ENCODE data around the gene CRK.

DNA sequence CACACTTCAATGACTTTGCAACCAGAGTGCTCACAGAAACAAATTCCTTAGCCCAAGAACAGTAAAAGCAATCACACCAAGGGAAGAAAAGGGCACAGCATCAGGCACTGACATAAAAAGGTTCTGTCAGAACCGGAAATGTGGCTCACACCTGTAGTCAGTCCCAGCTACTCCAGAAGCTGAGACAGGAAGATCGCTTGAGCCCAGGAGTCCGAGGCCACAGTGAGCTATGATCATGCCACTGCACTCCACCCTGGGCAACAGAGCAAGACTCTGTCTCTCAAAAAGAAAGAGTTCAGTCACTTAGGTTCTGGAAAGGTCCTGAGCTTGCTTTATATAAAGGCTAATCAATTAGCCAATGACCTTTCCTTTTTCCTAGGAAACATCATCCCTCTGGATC lies 78.7 kb downstream of the CRK start:
- TF ChIP-seq, protein P1, sequence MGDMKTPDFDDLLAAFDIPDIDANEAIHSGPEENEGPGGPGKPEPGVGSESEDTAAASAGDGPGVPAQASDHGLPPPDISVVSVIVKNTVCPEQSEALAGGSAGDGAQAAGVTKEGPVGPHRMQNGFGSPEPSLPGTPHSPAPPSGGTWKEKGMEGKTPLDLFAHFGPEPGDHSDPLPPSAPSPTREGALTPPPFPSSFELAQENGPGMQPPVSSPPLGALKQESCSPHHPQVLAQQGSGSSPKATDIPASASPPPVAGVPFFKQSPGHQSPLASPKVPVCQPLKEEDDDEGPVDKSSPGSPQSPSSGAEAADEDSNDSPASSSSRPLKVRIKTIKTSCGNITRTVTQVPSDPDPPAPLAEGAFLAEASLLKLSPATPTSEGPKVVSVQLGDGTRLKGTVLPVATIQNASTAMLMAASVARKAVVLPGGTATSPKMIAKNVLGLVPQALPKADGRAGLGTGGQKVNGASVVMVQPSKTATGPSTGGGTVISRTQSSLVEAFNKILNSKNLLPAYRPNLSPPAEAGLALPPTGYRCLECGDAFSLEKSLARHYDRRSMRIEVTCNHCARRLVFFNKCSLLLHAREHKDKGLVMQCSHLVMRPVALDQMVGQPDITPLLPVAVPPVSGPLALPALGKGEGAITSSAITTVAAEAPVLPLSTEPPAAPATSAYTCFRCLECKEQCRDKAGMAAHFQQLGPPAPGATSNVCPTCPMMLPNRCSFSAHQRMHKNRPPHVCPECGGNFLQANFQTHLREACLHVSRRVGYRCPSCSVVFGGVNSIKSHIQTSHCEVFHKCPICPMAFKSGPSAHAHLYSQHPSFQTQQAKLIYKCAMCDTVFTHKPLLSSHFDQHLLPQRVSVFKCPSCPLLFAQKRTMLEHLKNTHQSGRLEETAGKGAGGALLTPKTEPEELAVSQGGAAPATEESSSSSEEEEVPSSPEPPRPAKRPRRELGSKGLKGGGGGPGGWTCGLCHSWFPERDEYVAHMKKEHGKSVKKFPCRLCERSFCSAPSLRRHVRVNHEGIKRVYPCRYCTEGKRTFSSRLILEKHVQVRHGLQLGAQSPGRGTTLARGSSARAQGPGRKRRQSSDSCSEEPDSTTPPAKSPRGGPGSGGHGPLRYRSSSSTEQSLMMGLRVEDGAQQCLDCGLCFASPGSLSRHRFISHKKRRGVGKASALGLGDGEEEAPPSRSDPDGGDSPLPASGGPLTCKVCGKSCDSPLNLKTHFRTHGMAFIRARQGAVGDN (IDR thresholded peaks at IDR 0.05), result no peak
- TF ChIP-seq HDGF (IDR thresholded peaks at IDR 0.05), result no peak
- TF ChIP-seq RAD21 (IDR thresholded peaks at IDR 0.05; ENCODE audit: insufficient read depth, low read depth, low read length), result no peak
- TF ChIP-seq, protein P2, sequence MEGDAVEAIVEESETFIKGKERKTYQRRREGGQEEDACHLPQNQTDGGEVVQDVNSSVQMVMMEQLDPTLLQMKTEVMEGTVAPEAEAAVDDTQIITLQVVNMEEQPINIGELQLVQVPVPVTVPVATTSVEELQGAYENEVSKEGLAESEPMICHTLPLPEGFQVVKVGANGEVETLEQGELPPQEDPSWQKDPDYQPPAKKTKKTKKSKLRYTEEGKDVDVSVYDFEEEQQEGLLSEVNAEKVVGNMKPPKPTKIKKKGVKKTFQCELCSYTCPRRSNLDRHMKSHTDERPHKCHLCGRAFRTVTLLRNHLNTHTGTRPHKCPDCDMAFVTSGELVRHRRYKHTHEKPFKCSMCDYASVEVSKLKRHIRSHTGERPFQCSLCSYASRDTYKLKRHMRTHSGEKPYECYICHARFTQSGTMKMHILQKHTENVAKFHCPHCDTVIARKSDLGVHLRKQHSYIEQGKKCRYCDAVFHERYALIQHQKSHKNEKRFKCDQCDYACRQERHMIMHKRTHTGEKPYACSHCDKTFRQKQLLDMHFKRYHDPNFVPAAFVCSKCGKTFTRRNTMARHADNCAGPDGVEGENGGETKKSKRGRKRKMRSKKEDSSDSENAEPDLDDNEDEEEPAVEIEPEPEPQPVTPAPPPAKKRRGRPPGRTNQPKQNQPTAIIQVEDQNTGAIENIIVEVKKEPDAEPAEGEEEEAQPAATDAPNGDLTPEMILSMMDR (IDR thresholded peaks at IDR 0.05 in 2 of 3, conservative IDR thresholded peaks at IDR 0.05 in 1 of 3; ENCODE audit: control insufficient read depth in 2 of 3, extremely low read depth in 1 of 3, insufficient read depth in 1 of 3, low read depth in 3 of 3, low read length in 3 of 3), result no peak
- TF ChIP-seq POLR2AphosphoS5 (IDR thresholded peaks at IDR 0.05; ENCODE audit: low read length), result no peak
- TF ChIP-seq EP300 (IDR thresholded peaks at IDR 0.05; ENCODE audit: borderline replicate concordance in 1 of 2, control insufficient read depth in 1 of 2, low read depth in 2 of 2, low read length in 2 of 2), result no peak
